Measurements from ENCODE around the gene BIK.

The BIK gene

GRCh38 chr22:43127166-43127908, 16.8 kb downstream of the BIK start:
- DNase-seq (ENCODE audit: low read depth) = peak; percentile 84
- no peak for TF ChIP-seq CTCF (IDR thresholded peaks at IDR 0.05; ENCODE audit: insufficient read depth, low read depth, low read length, missing control alignments)
- H3K4me3 ChIP-seq (ENCODE audit: low read length) = peak overlapping the region; percentile 36

GRCh38 chr22:43128116-43128515, 17.6 kb downstream of the BIK start:
- TF ChIP-seq CTCF (IDR thresholded peaks at IDR 0.05; ENCODE audit: insufficient read depth, low read depth, low read length, missing control alignments) = no peak
- H3K4me3 ChIP-seq (ENCODE audit: low read length) = peak overlapping the region; percentile 36
- DNase-seq (ENCODE audit: low read depth) = no peak

DNA sequence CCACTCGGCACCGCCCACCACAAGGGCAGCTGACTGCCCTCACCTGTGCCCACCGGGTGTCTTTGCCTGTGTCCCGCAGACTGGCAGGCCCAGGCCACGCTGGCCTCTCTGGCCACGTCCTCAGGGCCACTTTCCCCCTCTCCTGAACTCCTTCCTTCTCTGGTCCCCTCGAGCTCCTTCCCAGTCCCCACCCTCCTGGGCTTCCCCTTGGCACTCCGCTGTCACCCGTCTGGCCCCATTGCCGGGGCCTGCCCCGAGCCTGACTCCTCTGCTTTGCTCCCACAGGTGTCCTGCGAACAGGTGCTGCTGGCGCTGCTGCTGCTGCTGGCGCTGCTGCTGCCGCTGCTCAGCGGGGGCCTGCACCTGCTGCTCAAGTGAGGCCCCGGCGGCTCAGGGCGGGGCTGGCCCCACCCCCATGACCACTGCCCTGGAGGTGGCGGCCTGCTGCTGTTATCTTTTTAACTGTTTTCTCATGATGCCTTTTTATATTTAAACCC, 18.4 kb downstream of the BIK start:
- H3K4me3 ChIP-seq (ENCODE audit: low read length) = no peak overlapping the region
- no peak for TF ChIP-seq CTCF (IDR thresholded peaks at IDR 0.05; ENCODE audit: insufficient read depth, low read depth, low read length, missing control alignments)
- DNase-seq (ENCODE audit: low read depth) = no peak

- TF ChIP-seq CTCF (IDR thresholded peaks at IDR 0.05; ENCODE audit: insufficient read depth, low read depth, low read length, missing control alignments) = no peak
- DNase-seq (ENCODE audit: low read depth) = no peak
- no peak overlapping the region for H3K4me3 ChIP-seq (ENCODE audit: low read length)
Measured at GRCh38 chr22:43129426-43130425, 19.2 kb downstream of the BIK start.

DNA sequence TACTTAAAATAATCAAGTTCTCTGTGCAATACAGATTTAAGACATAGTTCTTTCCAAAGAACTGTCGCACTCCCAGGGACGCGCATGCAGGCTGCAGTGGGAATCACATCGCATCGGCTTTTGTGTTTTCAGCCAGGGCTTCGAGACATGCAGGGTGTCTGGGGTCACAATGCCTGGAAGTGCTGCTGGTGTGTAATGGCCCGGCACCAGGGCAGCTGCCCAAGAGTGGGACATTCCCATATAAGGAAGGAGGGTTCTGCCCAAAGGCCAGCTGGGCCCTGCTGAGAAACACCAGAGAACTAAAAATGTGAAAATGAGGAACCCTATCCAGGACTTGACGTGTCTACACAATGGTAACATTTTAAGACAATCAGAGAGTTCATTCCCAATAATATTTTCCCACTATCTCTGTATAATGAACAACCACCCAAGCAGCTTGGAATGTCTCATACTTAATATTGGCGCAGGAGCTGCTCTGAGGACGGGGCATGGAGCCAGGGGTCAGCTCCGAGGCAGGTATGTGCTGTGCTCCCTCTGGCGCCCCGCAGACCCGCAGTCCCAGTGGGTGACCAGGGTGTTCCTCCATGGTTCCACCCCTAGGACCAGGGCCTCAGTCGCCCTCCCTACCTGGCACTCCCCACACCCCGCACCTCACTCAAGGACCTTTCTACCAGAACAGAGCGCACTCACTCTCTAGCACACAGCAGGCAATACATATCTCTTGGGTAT, 21.4 kb downstream of the BIK start:
- H3K4me3 ChIP-seq (ENCODE audit: low read length) = no peak overlapping the region
- TF ChIP-seq CTCF (IDR thresholded peaks at IDR 0.05; ENCODE audit: insufficient read depth, low read depth, low read length, missing control alignments) = no peak
- DNase-seq (ENCODE audit: low read depth) = no peak

- no peak overlapping the region for H3K4me3 ChIP-seq (ENCODE audit: low read length)
- no peak for TF ChIP-seq CTCF (IDR thresholded peaks at IDR 0.05; ENCODE audit: insufficient read depth, low read depth, low read length, missing control alignments)
- no peak for DNase-seq (ENCODE audit: low read depth)
Measured at GRCh38 chr22:43133401-43133800, 22.9 kb downstream of the BIK start.

All from epithelial cell of esophagus (primary cell).